Osteoblast (primary cell): ENCODE measurements around the gene ZNF474. TPM values are rescaled to one million over a fixed set of nuclear protein-coding genes. Genes with fewer than 3 reads are reported as not detected.
A peak's percentile ranks its signal among the peaks of the same experiment; 100 is the strongest.

ENCODE experiments used
- DNase-seq: peaks from one replicate; pipeline ENCODE4 v3.0.0; 2011; ENCODE audit warnings: low spot score, mixed read lengths; ENCODE audit not compliant: insufficient read length; ENCODE audit errors: missing footprints
- H2AFZ ChIP-seq: 2 replicates; pipeline ENCODE4 v1.6.0; 2011; ENCODE audit warnings: mild to moderate bottlenecking, low read length
- H3K27ac ChIP-seq: 2 replicates; pipeline ENCODE4 v1.5.1; 2011; ENCODE audit warnings: mild to moderate bottlenecking, low read depth, low read length, moderate library complexity
- H3K27me3 ChIP-seq: 2 replicates; pipeline ENCODE4 v1.6.0; 2012; ENCODE audit warnings: mild to moderate bottlenecking, control low read depth, inconsistent platforms, low read length, moderate library complexity; ENCODE audit not compliant: insufficient read depth
- H3K36me3 ChIP-seq: 2 replicates; pipeline ENCODE4 v1.5.1; 2011; ENCODE audit warnings: mild to moderate bottlenecking, low read length, control low read depth, moderate library complexity; ENCODE audit not compliant: insufficient read depth
- H3K4me1 ChIP-seq: 2 replicates; pipeline ENCODE4 v1.5.1; 2011; ENCODE audit warnings: mild to moderate bottlenecking, low read length, control low read depth, moderate library complexity; ENCODE audit not compliant: insufficient read depth
- H3K4me2 ChIP-seq: 2 replicates; pipeline ENCODE4 v1.6.0; 2011; ENCODE audit warnings: mild to moderate bottlenecking, low read length; ENCODE audit not compliant: insufficient read depth
- H3K4me3 ChIP-seq: fragments of 200-600 bp; sonication (generic); 3 replicates; pipeline ENCODE4 v1.5.1; 2012; ENCODE audit warnings: mild to moderate bottlenecking, low read length, inconsistent platforms; ENCODE audit not compliant: insufficient read depth
- H3K79me2 ChIP-seq: 2 replicates; pipeline ENCODE4 v1.6.0; 2012; ENCODE audit warnings: mild to moderate bottlenecking, low read length, control low read depth, inconsistent platforms; ENCODE audit not compliant: insufficient read depth
- H3K9me3 ChIP-seq: 2 replicates; pipeline ENCODE4 v1.5.1; 2011; ENCODE audit warnings: low read depth, low read length, control low read depth
- H4K20me1 ChIP-seq: 2 replicates; pipeline ENCODE4 v1.6.0; 2012; ENCODE audit warnings: mild to moderate bottlenecking, low read length, control low read depth; ENCODE audit not compliant: insufficient read depth
- CTCF ChIP-seq: IDR thresholded peaks from 2 replicates; pipeline ENCODE4 v1.5.1; 2011; ENCODE audit warnings: mild to moderate bottlenecking, low read depth, low read length, moderate library complexity; ENCODE audit errors: extremely low read depth
- total RNA-seq: library from RNA; depleted of rRNA; stranded (reverse); fragments of >200 nt; gene quantifications from 2 replicates; pipeline ENCODE4 v1.2.3, GENCODE V29; 2012

The ZNF474 gene
- total RNA-seq, 1 donor, result 0.72 TPM

GRCh38 chr5:122121479-122122465 is 7.6 kb upstream of the ZNF474 start:
- TF ChIP-seq CTCF, result no peak
- H2AFZ ChIP-seq, result no peak overlapping the region
- H3K27me3 ChIP-seq, result no peaks in the 10 kb centered on the region
- no peaks in the 10 kb centered on the region for H4K20me1 ChIP-seq
- no peaks in the 10 kb centered on the region for H3K36me3 ChIP-seq
- no peak overlapping the region for H3K27ac ChIP-seq
- H3K4me2 ChIP-seq, result no peak overlapping the region
- H3K4me3 ChIP-seq, result no peak overlapping the region
- peaks cover 13% of the 10 kb centered on the region for H3K4me1 ChIP-seq
- H3K79me2 ChIP-seq, result no peaks in the 10 kb centered on the region
- no peak for DNase-seq
- H3K9me3 ChIP-seq, result no peaks in the 10 kb centered on the region

GRCh38 chr5:122124766-122125165 is 4.6 kb upstream of the ZNF474 start:
- no peak for TF ChIP-seq CTCF
- Histone ChIP-seq H3K79me2 (no peaks in the 10 kb centered on the region), H3K9me3 (no peaks in the 10 kb centered on the region), H4K20me1 (no peaks in the 10 kb centered on the region), H2AFZ (no peak overlapping the region), H3K4me2 (no peak overlapping the region), H3K4me3 (no peak overlapping the region), H3K27ac (no peak overlapping the region), H3K27me3 (no peaks in the 10 kb centered on the region), H3K36me3 (no peaks in the 10 kb centered on the region), H3K4me1 (peaks cover 31% of the 10 kb centered on the region)
- no peak for DNase-seq

- TF ChIP-seq CTCF, result no peak
- peak overlapping the region; percentile 41 for H3K4me3 ChIP-seq
- no peaks in the 10 kb centered on the region for H3K79me2 ChIP-seq
- no peaks in the 10 kb centered on the region for H3K27me3 ChIP-seq
- peak; percentile 6 for DNase-seq
- no peaks in the 10 kb centered on the region for H3K36me3 ChIP-seq
- H2AFZ ChIP-seq, result peak overlapping the region; percentile 72
- peak overlapping the region; percentile 95 for H3K27ac ChIP-seq
- peaks cover 33% of the 10 kb centered on the region for H3K4me1 ChIP-seq
- H3K9me3 ChIP-seq, result no peaks in the 10 kb centered on the region
- H4K20me1 ChIP-seq, result no peaks in the 10 kb centered on the region
- peak overlapping the region; percentile 71 for H3K4me2 ChIP-seq
Observed at GRCh38 chr5:122126177-122126755, 3.1 kb upstream of the ZNF474 start.

GRCh38 chr5:122126756-122127321 is 2.5 kb upstream of the ZNF474 start:
- TF ChIP-seq CTCF, result no peak
- no peak for DNase-seq
- H3K4me2 ChIP-seq, result peak overlapping the region; percentile 71

More at GRCh38 chr5:122126756-122127321, 2.5 kb upstream of the ZNF474 start:
- Histone ChIP-seq H3K27ac (peak overlapping the region; percentile 95), H4K20me1 (no peaks in the 10 kb centered on the region), H3K9me3 (no peaks in the 10 kb centered on the region), H2AFZ (peak overlapping the region; percentile 72), H3K27me3 (no peaks in the 10 kb centered on the region), H3K4me1 (peaks cover 33% of the 10 kb centered on the region), H3K36me3 (no peaks in the 10 kb centered on the region), H3K4me3 (peak overlapping the region; percentile 41), H3K79me2 (no peaks in the 10 kb centered on the region)
